ENCODE measurements around the gene ANO4.

Gene ANO4

GRCh38 chr12:101051901-101052550 lies 257.4 kb downstream of the ANO4 start (continued):
- TF ChIP-seq ZNF146 (tag by site-specific recombination; IDR thresholded peaks at IDR 0.05) (no peak), ZNF2 (tag by site-specific recombination; IDR thresholded peaks at IDR 0.05) (0 out of 2 replicates have a peak, but pooled peaks have one; percentile 20), ZNF48 (tag by site-specific recombination; IDR thresholded peaks at IDR 0.05) (no peak), ZNF777 (tag by site-specific recombination; IDR thresholded peaks at IDR 0.05; ENCODE audit: borderline replicate concordance) (no peak), ZNF580 (tag by site-specific recombination; IDR thresholded peaks at IDR 0.05) (peak; percentile 47; the same call in 1 of the 2 replicates), ZNF544 (tag by site-specific recombination; IDR thresholded peaks at IDR 0.05) (no peak), ZNF785 (tag by site-specific recombination; IDR thresholded peaks at IDR 0.05) (no peak), ZNF654 (tag by site-specific recombination; IDR thresholded peaks at IDR 0.05; ENCODE audit: low read depth) (0 out of 2 replicates have a peak, but pooled peaks have one; percentile 12), ZNF157 (tag by site-specific recombination; IDR thresholded peaks at IDR 0.05) (no peak), ZNF626 (tag by site-specific recombination; IDR thresholded peaks at IDR 0.05) (no peak), ZNF449 (tag by site-specific recombination; IDR thresholded peaks at IDR 0.05) (0 out of 2 replicates have a peak, but pooled peaks have one; percentile 19), ZNF518A (tag by site-specific recombination; conservative IDR thresholded peaks at IDR 0.05; ENCODE audit: low read depth) (no peak; the same call in 1 of the 2 replicates), ZNF600 (tag by site-specific recombination; IDR thresholded peaks at IDR 0.05) (peak; percentile 98), ZNF398 (tag by site-specific recombination; IDR thresholded peaks at IDR 0.05) (no peak), HOXA7 (CRISPR knock-in tag; IDR thresholded peaks at IDR 0.05; ENCODE audit: borderline replicate concordance) (no peak), ZNF521 (tag by site-specific recombination; IDR thresholded peaks at IDR 0.05) (no peak), ATF2 (tag by site-specific recombination; IDR thresholded peaks at IDR 0.05; ENCODE audit: low read depth) (peak; percentile 46; the same call in 1 of the 2 replicates), ZBTB17 (tag by site-specific recombination; IDR thresholded peaks at IDR 0.05) (peak; percentile 64; the same call in 1 of the 2 replicates), REPIN1 (tag by site-specific recombination; IDR thresholded peaks at IDR 0.05; ENCODE audit: low read depth) (0 out of 2 replicates have a peak, but pooled peaks have one; percentile 35), ZNF391 (tag by site-specific recombination; IDR thresholded peaks at IDR 0.05; ENCODE audit: borderline replicate concordance, low read depth) (peak; percentile 30; the same call in 1 of the 2 replicates), GLI4 (tag by site-specific recombination; IDR thresholded peaks at IDR 0.05) (no peak), PRDM10 (tag by site-specific recombination; IDR thresholded peaks at IDR 0.05) (peak; percentile 54), ZNF404 (tag by site-specific recombination; IDR thresholded peaks at IDR 0.05) (no peak)

Data from HEK293 (cell line).